Measurements from ENCODE around the gene XPO4.
"Not testable (repeated sequence)": the region's sequence is repeated elsewhere in the genome, so short reads cannot be mapped to it uniquely, and the experiment has no call there.

XPO4 gene

GRCh38 chr13:20882206-20882605, 20.3 kb downstream of the XPO4 start:
- no peaks in the 10 kb centered on the region for H3K9me3 ChIP-seq (ENCODE audit: control insufficient read depth in 1 of 2, low read length in 2 of 2)
- no peaks in the 10 kb centered on the region for H3K36me3 ChIP-seq (ENCODE audit: control insufficient read depth in 1 of 2, insufficient read depth in 2 of 2, low read length in 2 of 2)
- no peak overlapping the region for H3K27ac ChIP-seq (ENCODE audit: low read length)
- no peaks in the 10 kb centered on the region for H3K27me3 ChIP-seq (ENCODE audit: low read depth, low read length)
- H3K4me1 ChIP-seq (ENCODE audit: control insufficient read depth in 1 of 2, insufficient read depth in 2 of 2, low read length in 2 of 2) = peaks cover 0 to 15% of the 10 kb centered on the region in 2 donors
- no peak overlapping the region for H3K4me3 ChIP-seq (ENCODE audit: low read depth in 1 of 2, low read length in 2 of 2)

- no peaks in the 10 kb centered on the region for H3K36me3 ChIP-seq (ENCODE audit: control insufficient read depth in 1 of 2, insufficient read depth in 2 of 2, low read length in 2 of 2)
- no peaks in the 10 kb centered on the region for H3K27me3 ChIP-seq (ENCODE audit: low read depth, low read length)
- H3K27ac ChIP-seq (ENCODE audit: low read length) = no peak overlapping the region
- H3K4me3 ChIP-seq (ENCODE audit: low read depth in 1 of 2, low read length in 2 of 2) = no peak overlapping the region
- H3K9me3 ChIP-seq (ENCODE audit: control insufficient read depth in 1 of 2, low read length in 2 of 2) = no peaks in the 10 kb centered on the region
- peaks cover 0 to 13% of the 10 kb centered on the region in 2 donors for H3K4me1 ChIP-seq (ENCODE audit: control insufficient read depth in 1 of 2, insufficient read depth in 2 of 2, low read length in 2 of 2)
Observed at GRCh38 chr13:20877902-20878301, 24.6 kb downstream of the XPO4 start.

- H3K9me3 ChIP-seq (ENCODE audit: control insufficient read depth in 1 of 2, low read length in 2 of 2); H3K27ac ChIP-seq (ENCODE audit: low read length); H3K4me1 ChIP-seq (ENCODE audit: control insufficient read depth in 1 of 2, insufficient read depth in 2 of 2, low read length in 2 of 2); H3K27me3 ChIP-seq (ENCODE audit: low read depth, low read length); H3K4me3 ChIP-seq (ENCODE audit: low read depth in 1 of 2, low read length in 2 of 2); H3K36me3 ChIP-seq (ENCODE audit: control insufficient read depth in 1 of 2, insufficient read depth in 2 of 2, low read length in 2 of 2): not testable (repeated sequence)
Observed at GRCh38 chr13:20876802-20877201, 25.7 kb downstream of the XPO4 start.

- H3K36me3 ChIP-seq (ENCODE audit: control insufficient read depth in 1 of 2, insufficient read depth in 2 of 2, low read length in 2 of 2); H3K27me3 ChIP-seq (ENCODE audit: low read depth, low read length); H3K9me3 ChIP-seq (ENCODE audit: control insufficient read depth in 1 of 2, low read length in 2 of 2); H3K27ac ChIP-seq (ENCODE audit: low read length); H3K4me3 ChIP-seq (ENCODE audit: low read depth in 1 of 2, low read length in 2 of 2); H3K4me1 ChIP-seq (ENCODE audit: control insufficient read depth in 1 of 2, insufficient read depth in 2 of 2, low read length in 2 of 2): not testable (repeated sequence)
Observed at GRCh38 chr13:20874439-20874838, 28.1 kb downstream of the XPO4 start.

- H3K4me1 ChIP-seq (ENCODE audit: control insufficient read depth in 1 of 2, insufficient read depth in 2 of 2, low read length in 2 of 2) = peaks cover 0 to 6% of the 10 kb centered on the region in 2 donors
- H3K27me3 ChIP-seq (ENCODE audit: low read depth, low read length) = no peaks in the 10 kb centered on the region
- H3K36me3 ChIP-seq (ENCODE audit: control insufficient read depth in 1 of 2, insufficient read depth in 2 of 2, low read length in 2 of 2) = no peaks in the 10 kb centered on the region
- no peak overlapping the region for H3K27ac ChIP-seq (ENCODE audit: low read length)
- H3K4me3 ChIP-seq (ENCODE audit: low read depth in 1 of 2, low read length in 2 of 2) = no peak overlapping the region
- H3K9me3 ChIP-seq (ENCODE audit: control insufficient read depth in 1 of 2, low read length in 2 of 2) = no peaks in the 10 kb centered on the region
Observed at GRCh38 chr13:20873348-20873747, 29.2 kb downstream of the XPO4 start.

GRCh38 chr13:20870829-20871228, 31.7 kb downstream of the XPO4 start:
- peaks cover 0 to 7% of the 10 kb centered on the region in 2 donors for H3K4me1 ChIP-seq (ENCODE audit: control insufficient read depth in 1 of 2, insufficient read depth in 2 of 2, low read length in 2 of 2)
- H3K36me3 ChIP-seq (ENCODE audit: control insufficient read depth in 1 of 2, insufficient read depth in 2 of 2, low read length in 2 of 2) = peaks cover 0 to 4% of the 10 kb centered on the region in 2 donors
- H3K27ac ChIP-seq (ENCODE audit: low read length) = no peak overlapping the region
- H3K9me3 ChIP-seq (ENCODE audit: control insufficient read depth in 1 of 2, low read length in 2 of 2) = no peaks in the 10 kb centered on the region
- no peaks in the 10 kb centered on the region for H3K27me3 ChIP-seq (ENCODE audit: low read depth, low read length)
- no peak overlapping the region for H3K4me3 ChIP-seq (ENCODE audit: low read depth in 1 of 2, low read length in 2 of 2)

GRCh38 chr13:20869540-20869939, 33.0 kb downstream of the XPO4 start:
- H3K9me3 ChIP-seq (ENCODE audit: control insufficient read depth in 1 of 2, low read length in 2 of 2) = no peaks in the 10 kb centered on the region
- H3K27ac ChIP-seq (ENCODE audit: low read length) = no peak overlapping the region
- H3K36me3 ChIP-seq (ENCODE audit: control insufficient read depth in 1 of 2, insufficient read depth in 2 of 2, low read length in 2 of 2) = peaks cover 0 to 4% of the 10 kb centered on the region in 2 donors
- no peaks in the 10 kb centered on the region for H3K27me3 ChIP-seq (ENCODE audit: low read depth, low read length)
- no peak overlapping the region for H3K4me3 ChIP-seq (ENCODE audit: low read depth in 1 of 2, low read length in 2 of 2)
- peaks cover 0 to 7% of the 10 kb centered on the region in 2 donors for H3K4me1 ChIP-seq (ENCODE audit: control insufficient read depth in 1 of 2, insufficient read depth in 2 of 2, low read length in 2 of 2)

GRCh38 chr13:20867408-20867807, 35.1 kb downstream of the XPO4 start:
- H3K27me3 ChIP-seq (ENCODE audit: low read depth, low read length) = no peaks in the 10 kb centered on the region
- peaks cover 0 to 4% of the 10 kb centered on the region in 2 donors for H3K36me3 ChIP-seq (ENCODE audit: control insufficient read depth in 1 of 2, insufficient read depth in 2 of 2, low read length in 2 of 2)
- no peak overlapping the region for H3K27ac ChIP-seq (ENCODE audit: low read length)
- H3K9me3 ChIP-seq (ENCODE audit: control insufficient read depth in 1 of 2, low read length in 2 of 2) = no peaks in the 10 kb centered on the region
- H3K4me1 ChIP-seq (ENCODE audit: control insufficient read depth in 1 of 2, insufficient read depth in 2 of 2, low read length in 2 of 2) = peaks cover 0 to 7% of the 10 kb centered on the region in 2 donors
- H3K4me3 ChIP-seq (ENCODE audit: low read depth in 1 of 2, low read length in 2 of 2) = no peak overlapping the region

GRCh38 chr13:20861666-20862065, 40.9 kb downstream of the XPO4 start:
- not testable (repeated sequence) for H3K9me3 ChIP-seq (ENCODE audit: control insufficient read depth in 1 of 2, low read length in 2 of 2); H3K27me3 ChIP-seq (ENCODE audit: low read depth, low read length); H3K4me3 ChIP-seq (ENCODE audit: low read depth in 1 of 2, low read length in 2 of 2); H3K36me3 ChIP-seq (ENCODE audit: control insufficient read depth in 1 of 2, insufficient read depth in 2 of 2, low read length in 2 of 2); H3K27ac ChIP-seq (ENCODE audit: low read length); H3K4me1 ChIP-seq (ENCODE audit: control insufficient read depth in 1 of 2, insufficient read depth in 2 of 2, low read length in 2 of 2)

- no peaks in the 10 kb centered on the region for H3K4me1 ChIP-seq (ENCODE audit: control insufficient read depth in 1 of 2, insufficient read depth in 2 of 2, low read length in 2 of 2)
- peaks cover 3 to 4% of the 10 kb centered on the region in 2 donors for H3K36me3 ChIP-seq (ENCODE audit: control insufficient read depth in 1 of 2, insufficient read depth in 2 of 2, low read length in 2 of 2)
- H3K9me3 ChIP-seq (ENCODE audit: control insufficient read depth in 1 of 2, low read length in 2 of 2) = no peaks in the 10 kb centered on the region
- no peaks in the 10 kb centered on the region for H3K27me3 ChIP-seq (ENCODE audit: low read depth, low read length)
- H3K4me3 ChIP-seq (ENCODE audit: low read depth in 1 of 2, low read length in 2 of 2) = no peak overlapping the region
- H3K27ac ChIP-seq (ENCODE audit: low read length) = no peak overlapping the region
Observed at GRCh38 chr13:20860844-20861243, 41.7 kb downstream of the XPO4 start.

GRCh38 chr13:20856650-20857049, 45.9 kb downstream of the XPO4 start:
- H3K36me3 ChIP-seq (ENCODE audit: control insufficient read depth in 1 of 2, insufficient read depth in 2 of 2, low read length in 2 of 2) = peaks cover 0 to 11% of the 10 kb centered on the region in 2 donors

GRCh38 chr13:20851844-20852402, 50.6 kb downstream of the XPO4 start:
- Histone ChIP-seq H3K4me3 (ENCODE audit: low read depth in 1 of 2, low read length in 2 of 2) (no peak overlapping the region), H3K36me3 (ENCODE audit: control insufficient read depth in 1 of 2, insufficient read depth in 2 of 2, low read length in 2 of 2) (peaks cover 0 to 8% of the 10 kb centered on the region in 2 donors), H3K27ac (ENCODE audit: low read length) (no peak overlapping the region), H3K9me3 (ENCODE audit: control insufficient read depth in 1 of 2, low read length in 2 of 2) (no peaks in the 10 kb centered on the region), H3K27me3 (ENCODE audit: low read depth, low read length) (no peaks in the 10 kb centered on the region), H3K4me1 (ENCODE audit: control insufficient read depth in 1 of 2, insufficient read depth in 2 of 2, low read length in 2 of 2) (peaks cover 5 to 28% of the 10 kb centered on the region in 2 donors)

More at GRCh38 chr13:20856650-20857049, 45.9 kb downstream of the XPO4 start:
- no peaks in the 10 kb centered on the region for H3K4me1 ChIP-seq (ENCODE audit: control insufficient read depth in 1 of 2, insufficient read depth in 2 of 2, low read length in 2 of 2)
- H3K27me3 ChIP-seq (ENCODE audit: low read depth, low read length) = no peaks in the 10 kb centered on the region
- no peaks in the 10 kb centered on the region for H3K9me3 ChIP-seq (ENCODE audit: control insufficient read depth in 1 of 2, low read length in 2 of 2)
- no peak overlapping the region for H3K4me3 ChIP-seq (ENCODE audit: low read depth in 1 of 2, low read length in 2 of 2)
- H3K27ac ChIP-seq (ENCODE audit: low read length) = no peak overlapping the region
